PFSK-1 (cell line): ENCODE measurements around the gene ESPN.

ENCODE experiments used
- FOXP2 ChIP-seq: optimal IDR thresholded peaks from 2 replicates; pipeline ENCODE3; 2011; ENCODE audit warnings: borderline replicate concordance, control low read depth, inconsistent platforms; ENCODE audit not compliant: insufficient read depth; ENCODE audit errors: extremely low read length, extremely low read depth
- POLR2AphosphoS5 ChIP-seq: IDR thresholded peaks from 2 replicates; pipeline ENCODE4 v1.6.1; 2012; ENCODE audit warnings: low read depth, mild to moderate bottlenecking, control low read depth, low read length, moderate library complexity
- SIN3A ChIP-seq: IDR thresholded peaks from 2 replicates; pipeline ENCODE4 v1.6.1; 2012; ENCODE audit warnings: mild to moderate bottlenecking, low read length, moderate library complexity, borderline replicate concordance; ENCODE audit not compliant: insufficient read depth
- TAF1 ChIP-seq: IDR thresholded peaks from 2 replicates; pipeline ENCODE4 v1.6.1; 2012; ENCODE audit warnings: low read length, control low read depth, borderline replicate concordance; ENCODE audit not compliant: insufficient read depth
- TF ChIP-seq, protein P1 (sequence below), 2 experiments: IDR thresholded peaks; 2 replicates each; pipeline versions ENCODE4 v1.6.1 to v1.8.0; 2011 to 2012; ENCODE audit warnings: low read depth in 2 of 2, low read length in 2 of 2, control low read depth in 1 of 2, inconsistent platforms in 1 of 2, mild to moderate bottlenecking in 1 of 2, moderate library complexity in 1 of 2; ENCODE audit not compliant: insufficient read depth in 1 of 2

ESPN gene

GRCh38 chr1:6399294-6399693 is 25.3 kb upstream of the ESPN start:
- no peak for TF ChIP-seq POLR2AphosphoS5
- TF ChIP-seq, protein P1, sequence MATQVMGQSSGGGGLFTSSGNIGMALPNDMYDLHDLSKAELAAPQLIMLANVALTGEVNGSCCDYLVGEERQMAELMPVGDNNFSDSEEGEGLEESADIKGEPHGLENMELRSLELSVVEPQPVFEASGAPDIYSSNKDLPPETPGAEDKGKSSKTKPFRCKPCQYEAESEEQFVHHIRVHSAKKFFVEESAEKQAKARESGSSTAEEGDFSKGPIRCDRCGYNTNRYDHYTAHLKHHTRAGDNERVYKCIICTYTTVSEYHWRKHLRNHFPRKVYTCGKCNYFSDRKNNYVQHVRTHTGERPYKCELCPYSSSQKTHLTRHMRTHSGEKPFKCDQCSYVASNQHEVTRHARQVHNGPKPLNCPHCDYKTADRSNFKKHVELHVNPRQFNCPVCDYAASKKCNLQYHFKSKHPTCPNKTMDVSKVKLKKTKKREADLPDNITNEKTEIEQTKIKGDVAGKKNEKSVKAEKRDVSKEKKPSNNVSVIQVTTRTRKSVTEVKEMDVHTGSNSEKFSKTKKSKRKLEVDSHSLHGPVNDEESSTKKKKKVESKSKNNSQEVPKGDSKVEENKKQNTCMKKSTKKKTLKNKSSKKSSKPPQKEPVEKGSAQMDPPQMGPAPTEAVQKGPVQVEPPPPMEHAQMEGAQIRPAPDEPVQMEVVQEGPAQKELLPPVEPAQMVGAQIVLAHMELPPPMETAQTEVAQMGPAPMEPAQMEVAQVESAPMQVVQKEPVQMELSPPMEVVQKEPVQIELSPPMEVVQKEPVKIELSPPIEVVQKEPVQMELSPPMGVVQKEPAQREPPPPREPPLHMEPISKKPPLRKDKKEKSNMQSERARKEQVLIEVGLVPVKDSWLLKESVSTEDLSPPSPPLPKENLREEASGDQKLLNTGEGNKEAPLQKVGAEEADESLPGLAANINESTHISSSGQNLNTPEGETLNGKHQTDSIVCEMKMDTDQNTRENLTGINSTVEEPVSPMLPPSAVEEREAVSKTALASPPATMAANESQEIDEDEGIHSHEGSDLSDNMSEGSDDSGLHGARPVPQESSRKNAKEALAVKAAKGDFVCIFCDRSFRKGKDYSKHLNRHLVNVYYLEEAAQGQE (IDR thresholded peaks at IDR 0.05; ENCODE audit: insufficient read depth in 1 of 2, low read depth in 2 of 2, low read length in 2 of 2): no peak
- no peak for TF ChIP-seq SIN3A
- no peak for TF ChIP-seq FOXP2
- TF ChIP-seq TAF1: no peak

DNA sequence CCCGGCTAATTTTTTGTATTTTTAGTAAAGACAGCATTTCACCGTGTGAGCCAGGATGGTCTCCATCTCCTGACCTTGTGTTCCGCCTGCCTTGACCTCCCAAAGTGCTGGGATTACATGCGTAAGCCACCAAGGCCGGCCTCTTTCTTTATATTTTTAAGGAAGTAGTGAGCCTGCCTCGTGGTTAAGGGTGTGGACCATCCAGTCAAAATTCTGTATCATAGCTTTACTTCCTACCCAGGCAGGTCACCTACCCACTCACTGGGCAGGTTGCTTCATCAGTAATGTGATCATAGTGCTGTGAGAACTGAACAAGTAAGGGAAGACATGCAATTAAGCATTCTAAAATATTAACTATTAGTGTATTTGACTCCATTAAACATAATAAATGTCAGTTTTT is 22.9 kb upstream of the ESPN start:
- TF ChIP-seq, protein P1 (IDR thresholded peaks at IDR 0.05; ENCODE audit: insufficient read depth in 1 of 2, low read depth in 2 of 2, low read length in 2 of 2): no peak
- TF ChIP-seq POLR2AphosphoS5 (no peak), TAF1 (no peak), SIN3A (no peak), FOXP2 (no peak)

GRCh38 chr1:6408023-6408422 is 16.6 kb upstream of the ESPN start:
- TF ChIP-seq FOXP2 (no peak), SIN3A (no peak), TAF1 (no peak), POLR2AphosphoS5 (no peak)
- TF ChIP-seq, protein P1 (IDR thresholded peaks at IDR 0.05; ENCODE audit: insufficient read depth in 1 of 2, low read depth in 2 of 2, low read length in 2 of 2): no peak

- TF ChIP-seq FOXP2: no peak
- no peak for TF ChIP-seq POLR2AphosphoS5
- TF ChIP-seq TAF1: no peak
- TF ChIP-seq, protein P1 (IDR thresholded peaks at IDR 0.05; ENCODE audit: insufficient read depth in 1 of 2, low read depth in 2 of 2, low read length in 2 of 2): no peak
- no peak for TF ChIP-seq SIN3A
Measured at GRCh38 chr1:6409053-6409452, 15.5 kb upstream of the ESPN start.

- TF ChIP-seq, protein P1 (IDR thresholded peaks at IDR 0.05; ENCODE audit: insufficient read depth in 1 of 2, low read depth in 2 of 2, low read length in 2 of 2): no peak
- TF ChIP-seq SIN3A (no peak), FOXP2 (no peak), TAF1 (no peak), POLR2AphosphoS5 (no peak)
Measured at GRCh38 chr1:6409733-6410132, 14.8 kb upstream of the ESPN start.
